Activated naive CD8-positive, alpha-beta T cell treated with anti-CD3 and anti-CD28 coated beads, Interleukin-2, amount 50 U/mL, for 16 hours (primary cell): ENCODE results near the gene CCDC9.

Source experiments
- DNase-seq: peaks from one replicate; pipeline ENCODE4 v3.0.0-alpha.2; 2020; ENCODE audit warnings: low read depth, low spot score

The CCDC9 gene

GRCh38 chr19:47255879-47256692, at the start of gene CCDC9:
CCDC9 (plus strand) TSS chr19:47256525; CDS start chr19:47258401, 1,876 bp downstream.
- peak; percentile 88 for DNase-seq

DNA sequence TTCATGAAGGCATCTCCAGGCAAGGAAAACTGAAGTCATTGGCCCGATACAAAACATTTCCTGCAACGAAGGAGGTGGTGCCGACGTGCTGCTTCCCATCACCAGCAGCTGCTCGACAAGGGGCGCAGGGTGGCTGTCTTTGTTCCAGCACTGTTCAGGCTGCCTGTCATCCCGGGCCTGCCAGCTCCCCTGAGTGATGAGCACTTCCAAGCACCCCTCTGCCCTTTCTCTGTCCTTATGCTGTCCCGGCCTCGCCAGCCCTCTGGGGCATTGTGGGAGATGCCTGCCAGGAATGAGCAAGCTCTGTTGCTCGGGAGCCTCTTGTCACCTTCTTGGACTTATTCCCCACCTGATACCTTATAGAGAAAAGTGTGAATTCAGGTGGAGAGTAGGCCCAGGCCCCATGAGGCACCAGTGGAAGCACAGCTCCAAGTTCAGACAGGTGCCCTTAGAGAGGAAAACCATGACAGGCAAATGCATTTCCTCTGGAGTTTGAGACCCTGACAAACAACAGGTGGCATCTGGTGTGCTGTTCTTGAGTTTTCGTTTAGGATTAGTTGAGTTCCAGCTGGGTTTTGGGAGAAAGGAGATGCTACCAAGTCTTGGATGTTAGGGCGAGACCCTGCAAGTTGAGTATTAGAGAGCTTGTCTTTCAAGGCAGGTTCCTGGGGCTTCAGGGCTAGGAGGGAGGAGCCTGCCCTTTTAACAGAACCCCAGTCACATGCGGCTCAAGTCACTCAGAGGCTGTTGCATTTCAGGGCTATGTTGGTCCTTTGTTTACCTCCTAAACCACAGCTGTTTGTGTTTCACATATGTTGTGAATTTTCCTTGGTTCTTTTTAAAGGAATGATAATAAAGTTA, 46.8 kb upstream of the CCDC9 start:
- no peak for DNase-seq

DNA sequence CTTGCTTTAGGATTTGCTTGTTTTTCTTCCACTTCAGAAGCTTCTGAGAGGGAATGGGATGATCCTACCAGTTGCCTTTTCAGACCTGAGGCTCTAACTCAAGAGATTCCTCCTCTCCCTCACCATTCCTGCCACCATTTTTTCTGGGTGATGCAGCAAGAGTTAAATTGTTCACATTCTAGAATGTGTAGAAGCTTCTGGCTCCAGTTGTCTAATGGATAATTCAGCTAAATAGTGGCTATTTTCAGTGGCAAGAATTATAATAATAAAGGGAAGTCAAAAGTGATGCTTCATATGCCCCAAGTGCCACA, 46.2 kb upstream of the CCDC9 start:
- no peak for DNase-seq

GRCh38 chr19:47210689-47211316, 45.5 kb upstream of the CCDC9 start:
- DNase-seq: peak; percentile 72

DNA sequence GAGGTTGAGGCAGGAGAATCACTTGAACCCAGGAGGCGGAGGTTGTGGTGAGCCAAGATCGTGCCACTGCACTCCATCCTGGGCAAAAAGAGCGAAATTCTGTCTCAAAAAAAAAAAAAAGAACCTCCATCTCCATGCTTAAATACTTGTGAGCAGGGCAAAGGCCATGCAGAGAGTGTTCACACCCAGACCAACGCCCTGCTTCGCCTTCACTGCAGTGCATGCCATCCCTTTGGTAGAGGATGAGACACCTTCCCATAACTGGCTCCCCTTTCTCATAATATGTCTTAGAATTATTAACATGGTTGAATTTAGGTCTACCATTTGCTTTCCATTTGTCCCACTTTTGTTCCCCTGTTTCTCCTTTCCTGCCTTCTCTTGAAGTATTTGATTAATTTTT, 40.7 kb upstream of the CCDC9 start:
- DNase-seq: no peak

DNA sequence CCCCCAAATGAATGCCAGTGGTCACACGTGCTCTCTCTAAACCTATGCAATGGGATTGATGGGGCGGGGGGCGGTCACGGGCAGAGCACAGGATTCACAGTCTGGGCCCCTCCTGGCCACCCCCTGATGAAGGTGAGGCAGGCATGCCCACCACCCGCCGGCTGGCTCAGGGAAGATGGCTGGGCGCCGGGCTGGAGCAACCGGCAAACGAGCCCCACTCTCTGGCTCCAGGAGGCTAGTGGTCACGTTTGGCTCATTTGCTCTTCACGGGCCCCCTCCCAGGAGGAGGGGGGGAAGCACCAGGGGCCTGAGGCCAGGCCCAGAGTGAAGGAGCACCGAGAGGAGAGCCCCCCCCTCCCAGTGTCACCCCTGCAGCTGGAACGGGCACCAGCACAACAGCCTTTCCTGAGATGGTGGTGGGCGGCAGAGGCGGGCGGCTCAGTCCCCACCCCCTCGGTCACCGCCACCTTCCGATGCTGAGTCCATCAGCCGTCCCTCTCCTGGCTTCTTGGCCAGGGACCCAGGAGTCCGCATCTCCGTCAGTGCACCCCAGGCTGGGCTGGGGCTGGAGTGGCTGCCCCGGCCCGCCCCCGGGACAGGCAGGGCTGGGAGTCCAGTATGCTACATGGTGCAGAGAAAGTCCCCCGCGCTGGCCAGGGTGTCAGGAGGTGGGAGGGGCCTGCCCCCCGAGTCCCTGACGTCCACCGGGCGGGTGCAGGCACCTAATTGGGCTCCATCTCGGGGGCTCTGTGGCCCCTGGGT, 35.1 kb upstream of the CCDC9 start:
- no peak for DNase-seq

DNA sequence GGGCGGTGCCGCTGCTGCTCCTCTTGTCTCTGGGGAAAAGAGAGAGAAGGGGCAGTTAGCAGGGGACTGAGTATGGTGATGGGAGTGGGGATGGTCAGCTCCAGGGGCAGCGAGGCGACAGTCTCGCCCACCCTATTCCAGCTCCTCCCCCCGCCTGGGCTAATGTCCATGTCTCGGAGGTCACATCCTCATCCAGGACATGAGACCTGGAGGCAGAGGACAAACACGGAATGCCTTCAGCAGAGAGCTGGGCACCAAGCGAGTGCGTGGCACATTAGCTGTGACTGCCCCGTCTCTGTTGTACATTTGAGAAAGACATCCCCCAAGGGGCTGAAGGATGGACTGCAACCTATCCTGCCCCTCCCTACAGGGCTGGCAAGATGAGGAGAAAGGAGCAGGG, 34.4 kb upstream of the CCDC9 start:
- no peak for DNase-seq

GRCh38 chr19:47225746-47226425, 30.4 kb upstream of the CCDC9 start:
- peak; percentile 70 for DNase-seq

DNA sequence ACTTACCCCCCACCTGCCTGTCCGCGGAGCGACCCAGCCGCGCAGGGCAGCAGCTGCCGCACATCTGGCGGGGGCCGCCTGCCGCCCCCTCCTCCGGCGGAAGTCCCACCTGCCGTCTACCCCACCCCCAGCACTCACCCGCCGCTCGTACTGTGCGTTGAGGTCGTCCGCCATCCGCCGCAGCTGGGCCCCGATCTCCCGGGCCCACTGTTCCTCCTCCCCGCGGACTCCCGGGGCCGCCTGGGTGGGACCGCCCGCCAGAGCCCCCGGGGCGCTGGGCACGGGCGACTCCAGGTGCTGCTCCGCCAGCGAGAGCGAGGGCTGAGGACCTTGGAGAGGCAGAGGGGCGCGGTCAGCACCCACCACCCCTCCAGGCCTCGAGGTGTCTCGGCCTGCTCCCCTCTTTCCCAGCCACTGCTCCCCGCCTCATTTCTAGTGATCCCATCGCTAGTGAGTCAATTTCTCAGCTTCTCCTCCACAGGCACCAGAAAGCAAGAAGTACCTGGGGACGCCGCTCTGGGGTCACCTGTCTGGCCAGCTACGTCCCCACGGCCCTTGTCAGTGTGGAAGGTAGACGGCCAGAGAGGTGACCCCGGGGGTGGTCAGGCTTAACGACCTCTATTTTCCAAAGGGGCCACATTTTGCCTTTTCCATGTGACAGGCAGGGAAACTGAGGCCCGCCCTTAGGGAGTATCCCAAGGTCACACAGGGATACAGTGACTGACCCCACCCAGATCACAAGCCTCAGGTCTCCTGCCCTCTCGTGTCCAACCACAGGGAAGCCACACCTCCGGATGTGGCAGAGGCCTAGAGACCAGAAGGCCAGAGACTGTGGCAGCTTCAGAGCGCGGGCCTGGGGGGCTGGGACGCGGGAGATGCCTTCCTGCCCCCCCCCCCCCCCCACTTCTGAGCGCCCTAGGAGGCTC, 29.6 kb upstream of the CCDC9 start:
- DNase-seq: no peak

GRCh38 chr19:47227352-47228167, 28.8 kb upstream of the CCDC9 start:
- DNase-seq: no peak

DNA sequence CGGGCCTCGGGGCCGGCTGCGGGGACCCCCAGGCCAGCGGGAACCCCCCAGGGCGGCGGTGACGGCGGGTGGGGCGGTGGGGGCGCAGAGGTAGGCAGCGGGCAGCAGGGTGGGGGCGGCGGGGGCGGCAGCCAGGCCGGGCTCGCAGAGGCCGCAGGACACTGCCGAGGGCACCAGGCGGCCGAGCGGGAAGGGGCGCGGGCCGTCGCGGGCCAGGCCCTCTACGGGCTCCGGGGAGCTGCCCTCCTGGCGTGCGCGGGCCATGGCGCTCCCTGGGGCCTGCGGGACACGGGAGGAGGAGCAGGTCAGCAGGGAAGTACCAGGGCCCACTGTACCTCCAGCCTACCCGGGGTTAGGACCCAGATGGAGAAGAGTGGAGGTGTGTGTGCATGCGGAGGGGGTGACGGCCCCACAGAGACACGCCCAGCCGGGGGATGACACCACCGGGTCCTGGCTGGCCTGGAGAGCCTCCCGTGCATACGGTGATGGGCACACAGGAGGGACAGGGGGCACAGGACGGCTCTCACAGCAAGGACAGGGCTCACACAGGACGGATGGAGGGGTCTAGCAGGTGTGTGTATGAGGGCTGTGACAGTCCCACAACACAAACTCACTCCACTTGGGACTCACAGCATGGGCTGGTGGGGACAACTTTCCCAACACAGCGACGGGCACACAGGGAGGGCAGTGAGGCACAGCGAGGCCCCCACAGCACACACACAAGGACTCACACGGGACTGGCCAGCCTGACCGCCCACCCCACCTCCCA, 28.0 kb upstream of the CCDC9 start:
- DNase-seq: no peak

DNA sequence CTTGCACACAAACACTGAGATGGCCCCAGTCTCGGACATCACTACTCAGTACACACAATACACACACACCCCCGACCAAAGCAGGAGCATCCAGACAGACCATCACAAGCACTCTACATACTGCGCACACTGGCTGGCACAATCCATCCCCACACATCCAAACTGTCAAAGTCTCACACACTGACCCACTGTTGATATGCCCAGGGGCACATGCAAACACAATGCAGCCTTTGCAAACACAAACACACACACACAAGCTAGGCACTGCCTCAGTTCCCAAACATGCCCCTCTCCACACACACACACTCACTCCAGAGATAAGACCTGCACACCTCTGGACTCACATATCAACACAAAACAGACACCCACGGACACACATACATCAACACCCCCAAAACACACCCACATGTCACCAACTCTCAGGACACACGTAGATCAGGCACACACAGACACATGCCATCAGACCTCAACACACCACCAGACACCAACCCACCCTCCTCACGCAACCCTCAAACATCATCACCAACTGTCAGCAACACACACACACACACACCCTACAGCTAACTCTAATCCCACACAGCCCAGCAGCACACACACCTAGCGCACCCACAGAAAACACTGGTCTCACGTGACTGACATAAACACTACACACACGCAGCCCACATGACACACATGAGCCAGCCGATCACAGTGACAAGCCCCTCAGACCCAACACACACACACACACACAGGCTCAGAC, 27.2 kb upstream of the CCDC9 start:
- DNase-seq: no peak

DNA sequence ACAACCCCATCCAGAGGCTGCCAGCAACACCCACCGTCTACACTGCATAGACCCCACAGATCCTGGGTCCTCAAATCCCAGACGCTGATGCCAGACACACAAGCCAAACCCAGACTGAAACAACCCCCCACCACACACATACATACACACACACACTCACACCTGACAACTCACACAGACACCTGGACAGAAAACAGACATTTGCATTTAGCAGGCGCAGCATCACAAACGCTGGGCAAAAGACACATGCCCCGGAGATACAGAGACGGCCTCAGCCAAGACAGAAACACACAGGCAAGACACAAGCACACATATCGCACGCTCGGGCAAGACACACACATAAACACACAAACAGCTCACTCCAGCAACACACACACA, 26.7 kb upstream of the CCDC9 start:
- DNase-seq: no peak

DNA sequence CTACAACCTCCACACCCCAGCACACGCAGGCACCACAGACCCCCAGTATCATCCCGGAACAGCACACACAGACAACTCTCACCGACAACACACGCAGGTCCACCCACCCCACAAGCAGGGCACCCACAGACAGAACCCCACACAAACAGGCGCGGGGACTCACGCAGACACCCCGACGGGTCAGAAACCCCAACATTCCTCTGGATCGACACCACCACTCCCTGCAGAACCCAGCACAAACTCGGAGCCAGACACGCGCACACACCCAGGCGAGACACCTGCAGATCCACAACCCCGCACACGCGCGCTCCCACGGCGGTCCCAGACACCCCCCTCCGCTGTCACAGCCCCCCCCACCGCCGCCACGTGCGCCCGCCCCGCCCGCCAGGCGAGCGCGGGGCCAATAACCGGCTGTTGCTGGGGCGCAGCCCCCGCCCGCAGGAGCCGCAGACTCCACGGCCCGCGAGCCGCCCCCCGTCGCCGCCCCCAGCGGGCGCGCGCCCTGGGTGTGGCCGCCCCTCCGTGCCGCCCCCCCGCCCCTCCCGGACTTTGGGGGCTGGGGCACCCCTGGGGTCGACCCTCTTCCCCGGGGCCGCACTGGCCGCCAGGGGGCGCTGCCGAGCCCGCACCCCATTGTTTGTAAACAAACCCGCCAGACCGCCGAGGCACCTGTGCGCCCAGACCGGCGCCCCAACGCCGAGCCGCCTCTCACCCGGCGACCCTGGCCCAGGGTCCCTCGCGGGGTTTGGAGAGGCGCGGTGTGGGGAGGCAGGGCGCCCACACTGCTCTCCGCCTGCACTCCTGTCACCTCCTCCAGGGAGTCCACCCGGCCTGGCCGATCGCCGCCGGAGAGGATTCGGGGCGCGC, 26.0 kb upstream of the CCDC9 start:
- peak; percentile 53 for DNase-seq

GRCh38 chr19:47230921-47231214, 25.5 kb upstream of the CCDC9 start, which contains the start of gene BBC3:
BBC3 (minus strand) TSS chr19:47231199; CDS start chr19:47228431, 2,768 bp downstream.
- DNase-seq: no peak

- DNase-seq: peak; percentile 74
Observed at GRCh38 chr19:47231215-47232054, 24.9 kb upstream of the CCDC9 start.
